HG03045 (cell line): ENCODE measurements around the gene KLRF1.

Experiments used
- ATAC-seq: cut with Tn5 transposase; IDR thresholded peaks from one replicate; pipeline ENCODE4 v1.9.1; 2021; ENCODE audit warnings: mild to moderate bottlenecking, moderate library complexity; ENCODE audit not compliant: unreplicated experiment

KLRF1 gene

DNA sequence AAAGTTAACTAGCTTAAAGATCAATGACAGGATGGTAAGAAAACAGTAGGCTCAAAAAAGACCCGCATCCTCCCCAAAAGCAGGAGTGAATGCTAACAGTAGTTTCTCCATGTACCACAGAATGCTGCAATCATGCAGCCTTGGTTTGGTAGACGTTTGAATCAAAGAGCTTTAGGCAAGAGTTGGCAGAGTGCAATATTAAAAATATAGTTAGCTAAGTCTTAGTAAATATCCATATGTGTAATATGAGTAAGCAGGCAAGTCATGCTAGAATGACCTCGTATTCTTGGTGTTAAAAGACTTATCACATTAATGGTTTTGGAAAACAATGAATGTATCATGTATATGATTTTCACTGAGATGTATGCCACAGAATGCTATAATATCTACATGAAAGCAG is 18.8 kb upstream of the KLRF1 start:
- no peak for ATAC-seq

DNA sequence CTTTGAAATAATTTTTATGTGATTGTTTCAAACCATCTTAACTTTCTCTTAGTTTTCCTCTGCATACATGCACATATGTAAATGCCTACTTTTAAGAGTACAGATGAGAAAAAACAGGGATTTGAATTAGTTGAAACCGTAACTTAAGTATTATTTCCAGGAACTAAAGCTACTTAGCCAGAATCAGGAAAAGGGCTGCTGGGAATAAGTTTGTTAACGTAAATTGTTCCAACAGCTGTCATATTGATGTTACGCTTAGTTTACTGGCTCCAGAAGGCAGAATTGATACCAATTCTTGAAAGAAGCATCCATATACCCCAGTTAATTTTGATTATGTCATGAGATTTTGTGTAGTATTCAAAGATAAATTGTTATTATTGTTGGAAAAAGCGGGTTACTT is 17.9 kb upstream of the KLRF1 start:
- no peak for ATAC-seq

DNA sequence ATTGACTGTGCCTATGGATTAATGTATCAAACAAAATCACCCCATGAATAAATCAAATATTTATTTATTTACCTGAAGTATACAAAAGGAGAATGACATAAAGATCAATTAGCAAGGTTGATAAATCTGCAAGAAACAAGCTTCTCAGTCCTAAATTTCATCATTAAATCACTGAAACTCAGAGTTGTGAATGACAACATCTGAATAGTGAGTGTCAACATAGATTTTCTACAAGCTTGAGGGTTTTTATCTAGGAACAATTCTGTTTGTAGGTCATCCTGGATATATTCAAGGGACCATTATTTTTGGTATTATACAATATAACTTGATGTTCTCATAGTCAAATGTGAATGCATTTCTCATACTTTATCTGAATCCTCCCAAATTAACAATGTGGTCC is 17.4 kb upstream of the KLRF1 start:
- ATAC-seq, result no peak

DNA sequence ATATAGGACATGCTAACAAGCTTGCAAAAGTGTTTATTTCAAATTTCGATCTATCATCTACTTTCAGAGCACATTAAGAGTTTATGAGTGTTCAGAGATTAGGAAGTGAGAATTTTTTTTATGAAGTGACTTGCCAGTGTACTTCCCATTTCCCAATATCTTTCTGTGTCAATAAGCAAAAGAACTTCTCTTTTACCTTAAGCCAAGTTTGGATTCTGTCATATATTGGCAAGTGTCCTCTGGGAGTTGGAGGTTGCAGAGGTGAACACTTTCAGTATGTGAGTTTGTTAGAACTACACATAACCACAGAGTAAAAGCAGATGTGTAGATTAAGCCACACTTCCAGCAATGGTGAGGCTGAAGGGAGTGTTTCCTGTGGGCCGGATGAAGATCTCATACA is 16.6 kb upstream of the KLRF1 start:
- no peak for ATAC-seq

DNA sequence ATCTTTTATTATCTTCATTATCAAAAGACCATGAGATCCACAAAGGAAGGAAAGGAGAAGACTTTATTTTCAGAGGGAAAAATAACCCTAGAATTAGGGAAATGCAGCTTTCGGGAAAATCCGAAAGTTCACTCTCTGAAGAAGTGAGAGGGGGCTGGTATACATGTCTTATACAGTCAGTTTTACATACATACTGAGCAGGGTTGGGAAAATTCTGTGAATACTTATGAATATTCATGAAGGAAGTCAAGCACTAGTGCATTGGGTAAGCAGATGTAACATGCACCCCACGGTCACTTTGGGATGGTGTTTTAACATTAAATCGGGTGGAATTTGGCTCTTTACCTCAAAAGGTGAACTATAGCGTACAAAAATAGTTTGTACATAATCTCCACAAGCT is 15.7 kb upstream of the KLRF1 start:
- ATAC-seq, result no peak

DNA sequence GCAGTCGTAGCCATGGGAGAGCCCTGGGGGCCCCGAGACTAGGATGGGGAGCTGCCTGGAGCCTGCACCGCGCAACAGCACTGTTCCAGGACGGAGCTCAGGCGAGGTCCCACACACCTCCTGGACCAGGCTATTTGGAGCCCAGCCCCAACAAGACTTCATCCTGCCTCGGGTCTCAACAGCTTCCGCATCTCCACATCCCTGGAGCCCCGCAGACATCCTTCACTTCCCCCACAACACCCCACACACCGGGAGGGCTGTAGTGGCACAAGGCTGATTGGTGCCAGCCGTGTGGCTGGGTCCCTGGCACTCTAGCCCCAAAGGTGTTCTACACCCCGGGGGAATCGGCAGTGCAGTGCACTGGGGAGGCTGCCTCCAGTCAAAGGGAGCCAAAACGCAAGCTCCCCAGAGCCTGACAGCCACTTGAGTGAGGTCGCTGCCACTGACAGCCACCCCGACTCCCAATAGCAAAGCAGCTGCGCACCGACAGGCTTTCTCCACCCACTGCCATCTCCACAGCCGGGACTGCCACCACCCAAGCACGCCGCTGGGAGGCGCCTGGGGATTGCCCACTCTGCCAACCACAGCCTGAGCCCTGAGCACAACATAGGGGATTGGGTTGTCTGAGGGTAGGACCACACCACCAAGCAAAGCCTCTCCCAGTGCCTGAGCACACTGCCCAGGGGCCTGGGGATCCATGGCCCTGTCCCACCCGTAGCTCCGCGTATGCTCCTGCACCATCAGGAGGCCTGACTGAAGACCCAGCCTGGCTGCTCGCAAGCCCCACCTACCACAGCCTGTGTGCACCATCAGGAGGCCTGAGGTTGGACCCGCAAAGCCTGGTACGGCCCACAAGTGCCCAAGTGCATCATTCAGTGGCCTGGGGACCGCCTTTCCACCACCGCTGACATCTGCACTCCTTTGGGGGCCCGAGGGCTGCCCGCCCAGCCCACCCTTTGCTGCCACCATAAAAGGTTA is 13.2 kb upstream of the KLRF1 start:
- peak; percentile 94 for ATAC-seq

DNA sequence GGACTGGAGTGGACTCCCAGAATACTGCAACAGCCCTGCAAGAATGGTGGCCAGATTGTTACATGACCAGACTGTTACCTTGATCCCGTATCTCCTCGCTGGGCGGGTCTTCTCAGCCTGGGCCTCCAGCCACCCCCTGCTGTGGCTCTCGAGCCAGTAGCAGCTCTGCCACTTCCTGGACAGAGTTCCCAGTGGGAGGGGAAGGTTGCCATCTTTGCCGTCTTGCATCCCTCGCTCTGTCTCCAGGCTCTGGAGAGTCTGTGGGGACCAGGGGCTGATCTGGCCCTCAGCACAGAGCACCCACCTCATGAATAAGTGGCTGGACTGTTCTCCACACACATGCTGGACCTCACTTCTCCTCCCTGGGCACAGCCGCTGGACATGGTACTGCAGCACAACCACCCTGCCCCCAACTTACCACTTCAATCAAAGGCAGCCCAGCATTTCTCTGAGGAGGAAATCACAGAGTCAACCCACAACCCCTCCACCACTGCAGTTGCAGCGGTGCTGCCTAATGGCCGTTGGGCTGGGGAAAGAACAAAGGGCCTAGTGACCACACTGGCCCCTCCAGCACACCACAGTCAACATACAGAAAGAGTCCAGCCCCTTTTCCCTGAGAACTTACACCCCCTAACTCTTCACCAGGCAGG is 6.9 kb upstream of the KLRF1 start:
- no peak for ATAC-seq

DNA sequence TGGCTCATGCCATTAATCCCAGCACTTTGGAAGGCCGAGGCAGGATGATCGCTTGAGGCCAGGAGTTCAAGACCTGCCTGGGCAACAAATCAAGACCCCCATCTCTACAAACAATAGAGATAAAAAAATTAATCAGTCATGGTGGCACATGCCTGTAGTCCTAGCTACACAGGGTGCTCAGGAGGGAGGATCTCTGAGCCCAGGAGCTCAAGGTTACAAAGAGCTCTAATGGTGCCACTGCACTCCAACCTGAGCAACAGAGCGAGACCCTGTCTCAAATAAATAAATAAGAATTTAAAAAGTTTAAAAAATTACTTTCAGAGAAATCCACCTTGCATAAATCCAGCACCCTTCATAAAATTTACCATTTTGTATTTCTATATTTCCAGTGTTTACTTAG is 2.2 kb downstream of the KLRF1 start:
- no peak for ATAC-seq

DNA sequence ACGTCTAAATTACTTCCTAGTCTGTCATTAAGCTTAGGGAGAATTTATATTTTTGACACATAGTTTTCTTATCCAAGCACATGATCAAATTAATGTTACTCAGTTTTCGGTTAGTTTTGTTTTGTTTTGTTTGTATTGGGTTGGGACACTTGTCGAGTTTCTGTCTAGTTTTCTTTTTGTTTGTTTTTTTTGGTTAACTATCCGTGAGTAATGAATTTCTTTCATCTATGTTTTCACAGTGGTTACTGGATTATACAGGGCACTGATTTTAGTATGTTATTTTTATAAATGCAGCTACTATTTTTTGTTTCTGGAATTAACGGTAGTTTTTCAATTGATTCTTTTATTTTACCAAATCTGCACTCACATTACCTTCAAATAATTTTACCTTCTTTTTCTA is 2.7 kb downstream of the KLRF1 start:
- ATAC-seq, result no peak

DNA sequence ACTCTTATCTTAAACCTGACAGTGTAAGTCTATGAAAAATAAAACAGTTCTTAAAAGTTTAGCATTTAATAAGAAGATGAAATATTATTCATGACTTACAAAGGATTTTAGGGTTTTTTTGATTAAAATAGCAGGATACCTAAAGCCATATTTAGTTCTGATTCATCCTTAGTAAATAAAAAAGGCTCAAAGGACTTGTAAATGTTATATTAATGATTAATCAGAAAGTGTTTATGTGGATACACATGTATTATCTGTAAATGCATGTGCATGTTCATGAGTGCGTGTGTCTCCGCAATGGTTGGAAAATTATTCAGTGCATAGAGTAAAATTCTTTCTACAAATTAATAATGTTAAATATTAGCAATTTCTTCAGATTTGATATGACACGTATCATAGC is 4.4 kb downstream of the KLRF1 start:
- no peak for ATAC-seq

DNA sequence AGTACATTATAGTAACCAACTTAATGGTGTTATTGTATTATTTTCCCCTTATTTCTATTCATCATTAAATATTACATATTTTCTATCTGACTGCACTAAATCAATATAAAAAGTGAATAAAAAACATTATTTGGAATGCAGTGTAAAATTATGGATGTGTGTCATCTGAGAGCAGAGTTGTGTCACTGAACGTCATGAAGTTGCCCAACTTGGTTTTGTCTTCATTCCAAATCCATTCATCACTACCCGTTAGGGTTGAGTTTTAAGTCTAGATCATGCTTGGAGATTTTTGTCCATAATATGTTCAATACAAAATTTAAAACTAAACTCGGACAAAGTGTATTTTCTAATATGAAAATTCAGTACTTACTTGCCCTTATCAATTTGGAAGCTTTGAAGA is 16.1 kb downstream of the KLRF1 start:
- no peak for ATAC-seq

DNA sequence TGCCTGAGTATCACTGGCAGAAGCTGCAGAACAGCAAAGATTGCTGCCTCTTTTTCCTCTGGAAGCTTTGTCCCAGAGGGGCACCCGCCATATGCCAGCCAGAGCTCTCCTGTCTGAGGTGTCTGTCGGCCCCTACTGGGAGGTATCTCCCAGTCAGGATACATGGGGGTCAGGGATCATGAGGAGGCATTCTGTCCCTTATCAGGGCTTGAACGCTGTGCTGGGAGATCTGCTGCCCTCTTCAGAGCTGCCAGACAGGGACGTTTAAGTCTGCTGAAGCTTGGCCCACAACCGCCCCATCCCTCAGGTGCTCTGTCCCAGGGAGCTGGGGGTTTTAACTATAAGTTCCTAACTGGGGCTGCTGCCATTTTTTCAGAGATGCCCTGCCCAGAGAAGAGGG is 21.6 kb downstream of the KLRF1 start:
- no peak for ATAC-seq

DNA sequence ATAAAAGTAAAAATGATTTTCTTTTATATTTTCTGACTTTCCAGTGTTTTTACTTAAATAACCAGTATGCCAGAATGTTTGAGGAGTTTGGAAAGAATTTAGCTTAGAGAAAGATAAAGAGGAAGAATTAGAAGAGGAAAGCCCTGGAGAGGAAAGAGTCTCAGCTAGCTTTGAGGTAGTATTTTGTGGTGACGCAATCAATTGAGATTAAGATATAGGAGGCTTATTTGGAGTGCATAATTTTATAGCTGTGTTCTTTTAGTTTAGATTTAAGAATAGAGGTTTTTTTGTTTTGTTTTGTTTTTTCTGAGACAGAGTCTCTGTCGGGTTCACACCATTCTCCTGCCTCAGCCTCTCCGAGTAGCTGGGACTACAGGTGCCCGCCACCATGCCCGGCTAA is 23.8 kb downstream of the KLRF1 start:
- no peak for ATAC-seq

DNA sequence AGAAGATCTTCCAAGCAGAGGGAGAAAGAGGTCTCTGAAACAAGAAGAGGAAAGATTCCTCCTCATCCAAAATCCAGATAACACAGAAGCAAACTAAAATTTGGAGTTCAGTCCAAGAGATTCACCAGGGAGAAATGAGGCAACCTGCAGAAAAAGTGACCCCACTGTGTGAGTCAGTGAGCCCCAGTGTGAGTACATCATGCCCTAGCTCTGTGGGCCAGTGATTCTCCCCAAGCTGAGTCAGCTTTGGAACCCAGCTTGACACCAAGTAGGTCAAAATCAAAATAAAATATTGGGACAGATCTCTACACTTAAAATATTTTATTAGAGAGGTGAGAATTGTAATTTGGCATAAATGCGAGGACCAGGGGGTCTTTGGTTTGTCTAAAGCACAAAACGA is 24.6 kb downstream of the KLRF1 start:
- ATAC-seq, result no peak

DNA sequence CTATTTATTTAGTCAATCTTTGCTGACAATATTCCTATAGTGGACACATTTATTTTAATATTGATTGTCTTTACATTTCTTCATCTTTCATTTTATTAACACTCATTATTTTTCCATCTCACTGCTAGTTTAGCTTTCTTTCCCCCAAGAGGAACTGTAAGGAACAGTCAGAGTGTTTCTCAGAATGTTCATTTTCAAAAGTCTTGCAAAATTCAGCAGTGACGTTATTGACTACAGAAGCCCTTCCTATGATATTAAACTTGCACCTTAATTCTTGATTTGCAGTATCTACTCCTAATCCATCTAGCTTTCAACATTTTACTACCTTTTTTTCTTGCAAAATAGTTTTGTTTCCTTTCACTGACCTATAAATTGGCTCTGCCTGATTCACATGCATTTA is 28.9 kb downstream of the KLRF1 start:
- no peak for ATAC-seq

DNA sequence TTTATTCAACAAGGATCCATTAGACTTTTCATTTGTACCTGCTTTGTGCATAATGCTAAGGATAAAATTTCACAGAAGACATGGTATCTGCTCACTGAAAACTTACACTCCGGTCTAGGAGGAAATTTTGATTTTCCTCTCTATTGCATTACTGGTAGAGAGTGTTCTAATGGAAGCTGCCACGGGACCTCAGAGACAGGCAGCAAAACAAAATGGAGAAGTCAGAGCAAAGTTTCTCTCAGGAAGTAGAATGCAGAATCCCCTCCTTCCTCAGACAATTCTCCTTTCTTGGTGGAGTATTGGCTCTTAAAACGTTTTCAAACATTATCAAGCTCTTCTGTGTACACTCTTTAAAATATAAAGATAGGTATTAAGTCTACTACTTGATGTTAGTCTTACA is 29.6 kb downstream of the KLRF1 start:
- no peak for ATAC-seq

DNA sequence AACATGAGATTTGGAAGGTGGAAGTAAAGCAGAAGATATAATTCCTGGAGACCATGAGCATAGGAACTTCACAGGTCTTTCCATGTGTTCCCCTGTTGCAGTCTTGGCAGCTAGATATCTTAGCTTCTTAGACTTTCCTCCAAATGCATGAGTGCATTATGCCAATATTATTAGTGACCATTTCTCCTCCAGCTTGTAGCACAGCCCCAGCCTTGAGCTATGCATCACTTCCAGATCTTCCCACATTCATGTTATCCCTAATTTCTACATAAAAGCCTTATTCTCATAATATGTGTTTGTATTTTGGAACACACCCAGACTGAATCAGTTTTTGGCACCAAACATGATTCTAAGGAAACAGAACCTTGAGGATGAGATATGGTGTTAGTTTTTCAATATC is 30.9 kb downstream of the KLRF1 start:
- no peak for ATAC-seq

DNA sequence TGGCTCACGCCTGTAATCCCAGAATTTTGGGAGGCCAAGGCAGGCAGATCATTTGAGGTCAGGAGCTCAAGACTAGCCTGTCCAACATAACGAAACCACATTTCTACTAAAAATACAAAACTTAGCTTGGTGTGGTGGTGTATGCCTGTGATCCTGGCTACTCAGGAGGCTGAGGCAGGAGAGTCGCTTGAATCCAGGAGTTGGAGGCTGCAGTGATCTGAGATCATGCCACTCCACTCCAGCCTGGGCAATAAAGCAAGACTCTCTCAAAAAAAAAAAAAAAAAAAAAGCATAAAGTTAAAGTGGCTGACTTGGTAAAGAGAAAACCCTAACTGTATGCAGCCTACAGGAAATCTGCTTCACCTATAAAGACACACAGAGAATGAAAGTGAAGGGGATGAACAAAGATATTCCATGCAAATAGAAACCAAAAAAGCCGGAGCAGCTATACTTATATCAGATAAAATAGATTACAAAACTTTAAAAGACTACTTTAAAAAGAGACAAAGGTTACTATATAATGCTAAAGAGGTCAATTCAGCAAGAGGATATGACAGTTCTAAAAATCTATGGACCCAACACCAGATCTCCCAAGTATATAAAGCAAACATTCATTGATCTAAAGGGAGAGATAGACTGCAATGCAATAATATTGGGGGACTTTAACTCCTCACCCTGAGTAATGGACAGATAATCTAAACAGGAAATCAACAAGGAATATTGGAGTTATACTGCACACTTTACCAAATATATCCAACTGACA is 37.8 kb downstream of the KLRF1 start:
- ATAC-seq, result no peak

DNA sequence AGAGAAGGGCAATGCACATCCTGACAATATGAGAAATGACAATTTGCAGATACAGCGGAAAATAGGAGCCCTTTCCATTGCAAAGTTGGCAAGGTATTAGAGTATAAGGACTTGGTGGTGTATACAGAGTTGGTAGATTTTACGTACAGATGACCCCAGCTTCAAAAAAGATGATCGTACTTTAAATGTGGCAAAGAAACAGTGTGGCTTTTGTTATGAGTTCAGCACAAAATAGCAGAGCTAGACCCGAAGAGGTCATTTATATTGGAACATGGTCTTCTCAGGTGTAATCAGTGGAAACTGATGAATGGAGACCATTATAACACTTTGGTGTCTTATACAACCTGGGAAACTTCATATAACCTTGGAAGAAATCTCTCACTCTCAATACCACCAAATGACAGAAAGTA is 39.6 kb downstream of the KLRF1 start:
- no peak for ATAC-seq

DNA sequence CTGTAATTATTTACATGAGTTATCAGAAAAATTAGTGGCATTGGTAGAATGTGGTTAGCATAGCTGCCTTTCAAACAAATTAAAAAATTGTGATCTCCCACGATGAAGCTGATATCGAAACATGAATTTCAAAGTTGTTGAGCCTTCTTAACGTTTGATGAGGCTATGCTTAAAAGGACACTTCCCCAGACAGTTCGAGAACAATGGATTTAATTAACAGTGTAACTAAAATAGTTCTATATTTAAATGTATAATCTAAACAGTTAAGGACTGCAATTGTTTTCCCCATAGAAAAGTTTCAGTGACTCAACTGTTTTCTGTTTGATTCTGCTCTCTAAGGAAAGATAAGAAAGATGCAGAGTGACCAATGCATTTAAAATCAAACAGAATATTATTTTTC is 40.2 kb downstream of the KLRF1 start:
- ATAC-seq, result no peak

DNA sequence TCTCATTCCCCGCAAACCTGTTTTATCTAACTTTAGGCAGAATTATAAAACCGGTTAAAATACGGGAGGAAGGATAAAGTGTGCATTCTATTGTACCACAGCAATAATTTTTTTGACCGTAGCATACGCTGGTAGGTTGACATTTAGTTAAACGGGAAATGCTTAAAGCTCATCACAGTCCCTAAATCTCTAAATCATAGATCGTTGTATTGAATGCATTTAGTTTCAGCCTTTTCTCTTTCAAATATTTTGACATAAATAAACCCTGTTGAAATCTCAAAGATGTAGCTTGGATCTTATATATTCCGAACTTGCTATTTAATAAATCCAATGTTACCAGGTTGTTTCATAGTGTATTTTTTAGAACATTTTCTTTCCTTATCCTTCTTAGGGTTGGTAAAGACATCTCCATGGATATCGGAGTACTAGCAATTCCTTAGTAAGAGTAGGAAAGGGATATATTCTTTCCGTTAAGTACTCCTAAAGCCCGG is 41.1 kb downstream of the KLRF1 start:
- ATAC-seq, result no peak

DNA sequence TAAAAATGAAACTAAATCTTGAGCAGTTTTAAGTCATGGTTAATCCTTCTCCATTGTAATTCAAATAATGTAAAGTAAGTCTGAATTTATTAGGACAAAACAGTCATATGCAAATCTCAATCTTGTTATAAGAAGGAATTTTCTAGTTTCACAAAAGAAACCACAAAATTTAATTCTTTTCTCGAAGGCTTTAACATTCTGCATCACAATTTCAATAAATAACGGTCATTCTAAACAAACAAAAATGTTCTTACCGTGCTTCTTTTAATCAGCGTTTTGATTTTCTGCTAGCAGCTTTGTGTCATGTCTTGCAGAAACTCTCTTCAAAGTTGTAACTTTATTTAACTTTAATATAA is 41.6 kb downstream of the KLRF1 start:
- ATAC-seq, result no peak
